ENCODE measurements around the gene ZFAND6.
"Not testable (repeated sequence)": the region's sequence is repeated elsewhere in the genome, so short reads cannot be mapped to it uniquely, and the experiment has no call there.

ZFAND6 gene

DNA sequence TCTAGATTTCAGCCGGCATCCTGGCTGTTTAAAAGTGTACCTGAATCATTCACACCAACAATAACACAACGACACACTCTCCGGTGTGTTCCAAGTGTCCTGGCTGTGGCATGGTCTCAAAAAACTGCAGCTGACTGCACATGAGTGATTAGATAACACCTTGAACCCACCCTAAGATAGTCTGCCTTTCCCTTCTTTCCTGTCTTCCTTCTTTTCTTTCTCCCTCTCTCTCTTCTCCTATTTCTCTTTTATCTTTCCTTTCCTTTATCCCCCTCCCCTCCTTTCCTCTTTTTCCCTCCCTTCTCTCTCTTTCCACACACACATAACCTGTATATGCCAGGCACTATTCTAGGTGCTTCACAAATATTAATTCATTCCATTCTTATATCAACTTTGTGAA lies 92.1 kb downstream of the ZFAND6 start:
- Histone ChIP-seq H3K27ac (ENCODE audit: low read depth, low read length) (peak overlapping the region; percentile 63), H3K36me3 (ENCODE audit: control insufficient read depth in 5 of 5, insufficient read depth in 5 of 5, low read length in 5 of 5) (no peaks in the 10 kb centered on the region), H3K27me3 (ENCODE audit: control insufficient read depth in 5 of 5, insufficient read depth in 4 of 5, low read length in 5 of 5) (no peaks in the 10 kb centered on the region), H3K4me1 (ENCODE audit: control insufficient read depth in 5 of 5, insufficient read depth in 5 of 5, low read length in 5 of 5) (peaks cover 6 to 51% (median 42%) of the 10 kb centered on the region in 5 donors), H3K9me3 (ENCODE audit: control insufficient read depth in 5 of 5, low read length in 5 of 5) (no peaks in the 10 kb centered on the region), H3K9ac (ENCODE audit: low read length in 5 of 5) (peak overlapping the region in 2 of 5 donors; percentile 23 to 72), H3K4me3 (ENCODE audit: low read depth in 1 of 5, low read length in 5 of 5) (peak overlapping the region in 1 of 5 donors; percentile 35)

DNA sequence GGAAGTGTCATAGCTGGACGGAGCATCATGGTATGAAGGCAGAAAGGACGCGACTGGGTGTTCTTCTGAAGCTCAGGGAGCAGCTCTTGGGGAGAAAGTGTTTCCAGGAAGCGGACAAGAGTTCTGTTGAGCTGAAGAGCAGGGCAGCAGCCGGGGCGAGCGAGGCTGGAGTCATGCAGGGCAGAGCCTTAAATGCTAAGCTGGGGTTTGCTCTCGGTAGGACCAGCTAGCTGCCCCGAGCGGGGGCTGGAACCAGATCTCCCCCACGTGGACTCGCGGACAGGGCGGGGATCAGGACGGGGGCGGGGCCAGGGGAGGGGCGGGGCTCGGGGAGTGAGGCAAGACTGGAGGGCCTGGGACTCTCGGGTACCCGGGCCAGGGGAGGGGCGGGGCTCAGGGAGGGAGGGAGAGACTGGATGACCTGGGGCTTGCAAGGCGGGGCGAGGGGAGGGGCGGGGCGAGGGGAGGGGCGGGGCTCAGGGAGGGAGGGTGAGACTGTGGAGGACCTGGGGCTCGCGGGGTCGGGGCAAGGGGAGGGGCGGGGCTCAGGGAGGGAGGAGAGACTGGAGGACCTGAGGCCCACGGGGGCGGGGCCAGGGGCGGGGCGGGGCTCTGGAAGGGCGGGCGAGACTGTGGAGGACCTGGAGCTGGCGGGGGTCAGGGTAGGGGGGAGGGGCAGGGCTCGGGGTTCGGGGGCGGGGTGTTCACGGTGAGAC lies 92.9 kb downstream of the ZFAND6 start:
- Histone ChIP-seq H3K4me3 (ENCODE audit: low read depth in 1 of 5, low read length in 5 of 5) (peak overlapping the region; percentile 71 to 80 (median 77)), H3K4me1 (ENCODE audit: control insufficient read depth in 5 of 5, insufficient read depth in 5 of 5, low read length in 5 of 5) (peaks cover 6 to 59% (median 50%) of the 10 kb centered on the region in 5 donors), H3K27me3 (ENCODE audit: control insufficient read depth in 5 of 5, insufficient read depth in 4 of 5, low read length in 5 of 5) (no peaks in the 10 kb centered on the region), H3K9ac (ENCODE audit: low read length in 5 of 5) (peak overlapping the region in 3 of 5 donors; percentile 23 to 72 (median 42)), H3K9me3 (ENCODE audit: control insufficient read depth in 5 of 5, low read length in 5 of 5) (no peaks in the 10 kb centered on the region), H3K27ac (ENCODE audit: low read depth, low read length) (peak overlapping the region; percentile 63), H3K36me3 (ENCODE audit: control insufficient read depth in 5 of 5, insufficient read depth in 5 of 5, low read length in 5 of 5) (peaks cover 0 to 4% (median 0%) of the 10 kb centered on the region in 5 donors)

DNA sequence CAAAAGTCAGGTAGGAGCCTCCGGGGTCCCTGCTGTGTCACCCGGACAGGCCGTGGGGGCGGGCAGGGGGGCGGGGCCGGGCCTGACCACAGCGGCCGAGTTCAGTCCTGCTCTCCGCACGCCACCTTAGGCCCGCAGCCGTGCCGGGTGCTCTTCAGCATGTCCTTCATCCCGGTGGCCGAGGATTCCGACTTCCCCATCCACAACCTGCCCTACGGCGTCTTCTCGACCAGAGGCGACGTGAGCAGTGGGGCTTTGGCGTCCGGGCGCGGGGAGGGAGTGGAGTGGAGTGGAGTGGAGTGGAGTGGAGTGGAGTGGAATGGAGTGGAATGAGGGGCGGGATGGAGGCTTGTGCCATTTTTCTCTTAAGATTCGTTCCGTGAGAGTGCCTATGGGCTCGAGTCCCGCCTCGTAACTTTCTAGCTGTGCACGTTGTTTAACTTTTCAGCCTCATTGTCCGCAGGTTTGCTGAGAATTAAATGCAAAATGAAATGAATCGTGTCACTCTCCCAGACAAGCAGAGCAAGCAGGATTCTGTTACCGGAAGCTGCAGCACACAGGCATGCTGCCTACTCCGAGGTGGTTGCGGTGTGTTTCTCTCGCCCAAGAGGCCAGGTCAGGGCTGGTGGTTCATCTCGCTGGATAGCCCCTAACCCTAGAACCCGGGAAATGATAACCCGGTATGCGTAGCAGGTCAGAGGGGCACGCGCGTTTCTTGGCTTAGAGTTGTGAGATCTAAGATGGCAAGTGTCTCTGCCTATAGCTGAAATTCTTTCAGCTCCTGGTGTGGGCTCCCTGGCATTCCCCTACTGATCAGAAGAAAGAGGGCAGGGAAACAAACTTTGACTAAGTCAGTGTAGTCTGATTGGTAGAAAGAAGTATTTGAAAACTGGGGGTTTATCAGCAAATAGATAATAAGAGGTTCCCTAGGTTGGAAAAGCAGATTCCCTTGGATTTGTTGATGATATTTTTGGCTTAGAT lies 93.7 kb downstream of the ZFAND6 start, which contains the start of gene FAH:
Gene FAH, plus strand, starts transcription at position 104 of the 981 bp plus-strand sequence. Its CDS starts 56 bp downstream, at position 160.
- H3K27ac ChIP-seq (ENCODE audit: low read depth, low read length) = peak within 1 kb of the TSS; percentile 77
- H3K4me1 ChIP-seq (ENCODE audit: control insufficient read depth in 5 of 5, insufficient read depth in 5 of 5, low read length in 5 of 5) = peaks cover 8 to 67% (median 59%) of the 10 kb centered on the region in 5 donors
- H3K9me3 ChIP-seq (ENCODE audit: control insufficient read depth in 5 of 5, low read length in 5 of 5) = no peaks in the 10 kb centered on the region
- peak within 1 kb of the TSS; percentile 71 to 90 (median 80) for H3K4me3 ChIP-seq (ENCODE audit: low read depth in 1 of 5, low read length in 5 of 5)
- H3K36me3 ChIP-seq (ENCODE audit: control insufficient read depth in 5 of 5, insufficient read depth in 5 of 5, low read length in 5 of 5) = peaks cover 0 to 12% (median 3%) of the 10 kb centered on the region in 5 donors
- peak within 1 kb of the TSS; percentile 42 to 73 (median 52) for H3K9ac ChIP-seq (ENCODE audit: low read length in 5 of 5)
- no peaks in the 10 kb centered on the region for H3K27me3 ChIP-seq (ENCODE audit: control insufficient read depth in 5 of 5, insufficient read depth in 4 of 5, low read length in 5 of 5)

- no peaks in the 10 kb centered on the region for H3K9me3 ChIP-seq (ENCODE audit: control insufficient read depth in 5 of 5, low read length in 5 of 5)
- H3K36me3 ChIP-seq (ENCODE audit: control insufficient read depth in 5 of 5, insufficient read depth in 5 of 5, low read length in 5 of 5) = peaks cover 0 to 19% (median 8%) of the 10 kb centered on the region in 5 donors
- peaks cover 8 to 72% (median 66%) of the 10 kb centered on the region in 5 donors for H3K4me1 ChIP-seq (ENCODE audit: control insufficient read depth in 5 of 5, insufficient read depth in 5 of 5, low read length in 5 of 5)
- peak overlapping the region; percentile 77 for H3K27ac ChIP-seq (ENCODE audit: low read depth, low read length)
- peak overlapping the region in 3 of 5 donors; percentile 33 to 73 (median 65) for H3K9ac ChIP-seq (ENCODE audit: low read length in 5 of 5)
- no peaks in the 10 kb centered on the region for H3K27me3 ChIP-seq (ENCODE audit: control insufficient read depth in 5 of 5, insufficient read depth in 4 of 5, low read length in 5 of 5)
- peak overlapping the region; percentile 71 to 90 (median 80) for H3K4me3 ChIP-seq (ENCODE audit: low read depth in 1 of 5, low read length in 5 of 5)
Observed at GRCh38 chr15:80153900-80154299, 94.4 kb downstream of the ZFAND6 start.

DNA sequence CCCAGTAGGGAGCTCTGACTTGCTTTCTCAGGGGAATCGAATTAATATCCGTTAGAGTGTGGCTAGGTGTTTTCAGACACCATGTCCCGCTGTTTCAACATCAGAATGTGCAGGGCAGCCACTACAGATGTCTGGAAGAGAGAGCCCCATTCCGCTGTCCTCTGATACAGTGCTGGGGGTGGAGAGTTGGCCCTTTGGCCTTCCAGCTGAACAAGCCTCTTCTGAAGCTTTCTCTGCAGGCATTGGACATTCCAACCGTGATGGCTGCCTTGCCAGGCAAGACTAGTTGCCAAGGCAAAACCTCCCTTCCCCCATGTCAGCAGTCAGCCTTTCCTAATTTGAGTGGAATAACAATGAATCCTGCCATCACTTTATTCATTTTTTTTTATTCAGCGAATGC lies 94.9 kb downstream of the ZFAND6 start:
- Histone ChIP-seq H3K4me1 (ENCODE audit: control insufficient read depth in 5 of 5, insufficient read depth in 5 of 5, low read length in 5 of 5) (peaks cover 8 to 75% (median 68%) of the 10 kb centered on the region in 5 donors), H3K4me3 (ENCODE audit: low read depth in 1 of 5, low read length in 5 of 5) (peak overlapping the region; percentile 45 to 90 (median 77)), H3K27me3 (ENCODE audit: control insufficient read depth in 5 of 5, insufficient read depth in 4 of 5, low read length in 5 of 5) (no peaks in the 10 kb centered on the region), H3K9me3 (ENCODE audit: control insufficient read depth in 5 of 5, low read length in 5 of 5) (no peaks in the 10 kb centered on the region), H3K9ac (ENCODE audit: low read length in 5 of 5) (peak overlapping the region in 3 of 5 donors; percentile 33 to 73 (median 65)), H3K27ac (ENCODE audit: low read depth, low read length) (peak overlapping the region; percentile 77), H3K36me3 (ENCODE audit: control insufficient read depth in 5 of 5, insufficient read depth in 5 of 5, low read length in 5 of 5) (peaks cover 0 to 22% (median 8%) of the 10 kb centered on the region in 5 donors)

DNA sequence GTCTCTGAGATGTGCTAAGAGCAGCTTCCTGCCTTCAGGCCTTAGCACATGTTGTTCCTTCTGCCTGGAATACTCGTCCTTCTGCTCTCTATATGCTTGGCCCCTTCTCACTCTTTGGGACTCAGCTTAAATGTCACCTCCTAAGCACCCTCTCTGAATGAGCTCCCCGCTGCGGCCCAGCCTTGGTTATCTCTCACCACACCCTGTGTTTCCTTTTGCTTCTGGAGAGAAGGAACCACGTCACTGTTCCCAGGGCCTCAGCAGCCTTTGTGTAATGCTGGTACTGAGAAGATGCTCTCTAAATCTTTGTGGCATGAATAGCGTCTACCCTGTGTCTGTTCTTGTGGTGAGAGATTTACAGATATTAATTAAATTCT lies 95.5 kb downstream of the ZFAND6 start:
- H3K9me3 ChIP-seq (ENCODE audit: control insufficient read depth in 5 of 5, low read length in 5 of 5) = no peaks in the 10 kb centered on the region
- H3K27me3 ChIP-seq (ENCODE audit: control insufficient read depth in 5 of 5, insufficient read depth in 4 of 5, low read length in 5 of 5) = no peaks in the 10 kb centered on the region
- peaks cover 9 to 82% (median 75%) of the 10 kb centered on the region in 5 donors for H3K4me1 ChIP-seq (ENCODE audit: control insufficient read depth in 5 of 5, insufficient read depth in 5 of 5, low read length in 5 of 5)
- peak overlapping the region in 4 of 5 donors; percentile 4 to 36 (median 14) for H3K4me3 ChIP-seq (ENCODE audit: low read depth in 1 of 5, low read length in 5 of 5)
- peak overlapping the region in 1 of 5 donors; percentile 37 for H3K9ac ChIP-seq (ENCODE audit: low read length in 5 of 5)
- H3K36me3 ChIP-seq (ENCODE audit: control insufficient read depth in 5 of 5, insufficient read depth in 5 of 5, low read length in 5 of 5) = peaks cover 0 to 28% (median 12%) of the 10 kb centered on the region in 5 donors
- peak overlapping the region; percentile 77 for H3K27ac ChIP-seq (ENCODE audit: low read depth, low read length)

GRCh38 chr15:80155378-80156175 lies 96.1 kb downstream of the ZFAND6 start:
- peak overlapping the region; percentile 77 for H3K27ac ChIP-seq (ENCODE audit: low read depth, low read length)

GRCh38 chr15:80156176-80156720 lies 96.8 kb downstream of the ZFAND6 start:
- H3K9ac ChIP-seq (ENCODE audit: low read length in 5 of 5) = no peak overlapping the region
- H3K27ac ChIP-seq (ENCODE audit: low read depth, low read length) = no peak overlapping the region
- peaks cover 0 to 30% (median 12%) of the 10 kb centered on the region in 5 donors for H3K36me3 ChIP-seq (ENCODE audit: control insufficient read depth in 5 of 5, insufficient read depth in 5 of 5, low read length in 5 of 5)
- H3K4me1 ChIP-seq (ENCODE audit: control insufficient read depth in 5 of 5, insufficient read depth in 5 of 5, low read length in 5 of 5) = peaks cover 18 to 88% (median 84%) of the 10 kb centered on the region in 5 donors
- H3K9me3 ChIP-seq (ENCODE audit: control insufficient read depth in 5 of 5, low read length in 5 of 5) = no peaks in the 10 kb centered on the region
- no peak overlapping the region for H3K4me3 ChIP-seq (ENCODE audit: low read depth in 1 of 5, low read length in 5 of 5)
- H3K27me3 ChIP-seq (ENCODE audit: control insufficient read depth in 5 of 5, insufficient read depth in 4 of 5, low read length in 5 of 5) = no peaks in the 10 kb centered on the region

More at GRCh38 chr15:80155378-80156175, 96.1 kb downstream of the ZFAND6 start:
- peaks cover 13 to 88% (median 81%) of the 10 kb centered on the region in 5 donors for H3K4me1 ChIP-seq (ENCODE audit: control insufficient read depth in 5 of 5, insufficient read depth in 5 of 5, low read length in 5 of 5)
- H3K9me3 ChIP-seq (ENCODE audit: control insufficient read depth in 5 of 5, low read length in 5 of 5); H3K27me3 ChIP-seq (ENCODE audit: control insufficient read depth in 5 of 5, insufficient read depth in 4 of 5, low read length in 5 of 5): not testable (repeated sequence)
- H3K4me3 ChIP-seq (ENCODE audit: low read depth in 1 of 5, low read length in 5 of 5) = peak overlapping the region in 2 of 5 donors; percentile 16 to 17
- peaks cover 0 to 30% (median 12%) of the 10 kb centered on the region in 5 donors for H3K36me3 ChIP-seq (ENCODE audit: control insufficient read depth in 5 of 5, insufficient read depth in 5 of 5, low read length in 5 of 5)
- H3K9ac ChIP-seq (ENCODE audit: low read length in 5 of 5) = peak overlapping the region in 1 of 5 donors; percentile 37

GRCh38 chr15:80157215-80157614 lies 97.7 kb downstream of the ZFAND6 start:
- peaks cover 25 to 90% (median 86%) of the 10 kb centered on the region in 5 donors for H3K4me1 ChIP-seq (ENCODE audit: control insufficient read depth in 5 of 5, insufficient read depth in 5 of 5, low read length in 5 of 5)
- peaks cover 0 to 33% (median 12%) of the 10 kb centered on the region in 5 donors for H3K36me3 ChIP-seq (ENCODE audit: control insufficient read depth in 5 of 5, insufficient read depth in 5 of 5, low read length in 5 of 5)
- no peak overlapping the region for H3K9ac ChIP-seq (ENCODE audit: low read length in 5 of 5)
- H3K4me3 ChIP-seq (ENCODE audit: low read depth in 1 of 5, low read length in 5 of 5) = no peak overlapping the region
- no peaks in the 10 kb centered on the region for H3K9me3 ChIP-seq (ENCODE audit: control insufficient read depth in 5 of 5, low read length in 5 of 5)
- no peak overlapping the region for H3K27ac ChIP-seq (ENCODE audit: low read depth, low read length)
- H3K27me3 ChIP-seq (ENCODE audit: control insufficient read depth in 5 of 5, insufficient read depth in 4 of 5, low read length in 5 of 5) = no peaks in the 10 kb centered on the region
